ENCODE results near the gene MEIKIN.

The MEIKIN gene, protein sequence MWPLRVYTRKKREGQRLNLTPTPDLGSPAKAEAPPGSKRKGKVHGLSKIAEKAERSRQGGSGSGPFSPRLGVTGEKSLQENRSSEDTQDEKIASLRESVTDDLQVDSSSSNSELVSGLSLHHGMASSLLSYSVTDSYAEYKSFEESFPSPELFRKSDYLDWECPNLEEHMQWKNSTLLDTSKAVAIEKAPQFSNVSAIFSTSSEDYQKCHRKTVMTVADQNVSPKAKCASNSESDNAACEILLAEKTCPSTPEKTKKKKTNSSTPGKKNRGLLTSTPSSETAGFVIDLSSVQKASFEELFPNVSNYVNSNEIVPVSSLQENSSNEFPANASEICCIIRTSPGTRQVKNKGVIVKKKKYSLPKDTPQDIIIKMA

GRCh38 chr5:131945551-131946168 is at the start of gene MEIKIN:
MEIKIN (minus strand) TSS chr5:131945663; CDS start chr5:131945505, 158 bp downstream.
- no peak for DNase-seq

- DNase-seq = no peak
Observed at GRCh38 chr5:131994533-131995226, 49.2 kb upstream of the MEIKIN start.

- no peak for DNase-seq
Observed at GRCh38 chr5:131994090-131994489, 48.6 kb upstream of the MEIKIN start.

DNA sequence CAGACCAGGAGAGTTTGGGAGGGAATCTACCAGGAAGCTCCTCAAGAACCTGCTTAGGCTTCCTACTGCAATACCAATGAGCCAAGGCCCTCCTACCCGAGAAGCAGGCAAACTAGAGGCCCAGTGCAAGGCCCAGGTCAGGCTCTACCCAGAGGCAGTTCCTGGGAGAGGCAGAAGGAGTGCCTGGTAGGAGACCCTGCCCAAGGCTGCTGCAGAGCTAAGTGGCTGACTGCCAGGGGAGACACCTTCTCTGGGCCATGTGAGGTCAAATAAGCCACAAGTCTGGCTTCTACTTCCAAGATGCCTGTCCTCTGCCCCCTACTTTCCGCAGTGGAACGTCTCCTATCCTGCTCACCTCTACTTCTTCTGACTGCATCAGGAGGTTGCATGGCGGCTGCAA is 48.2 kb upstream of the MEIKIN start:
- DNase-seq = no peak

DNA sequence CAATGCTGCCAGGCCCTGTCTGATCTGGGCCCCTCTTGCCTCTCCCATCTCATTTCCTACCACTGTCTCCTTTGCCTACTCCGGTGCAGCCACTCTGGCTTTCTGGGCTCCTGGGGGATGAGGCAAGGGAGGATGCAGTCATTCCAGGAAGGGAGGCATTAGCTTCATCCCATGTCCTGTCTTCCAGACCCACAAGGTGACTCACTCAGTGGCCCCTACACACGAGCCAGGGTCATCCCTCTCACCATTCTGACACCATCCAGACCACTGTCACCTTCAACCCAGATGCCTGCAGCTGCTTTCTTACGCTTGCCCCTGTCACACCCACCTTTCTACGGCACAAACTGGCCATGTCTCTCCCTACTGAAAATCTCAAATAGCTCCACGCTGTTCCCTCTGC is 46.9 kb upstream of the MEIKIN start:
- no peak for DNase-seq

GRCh38 chr5:131991593-131992324 is 46.3 kb upstream of the MEIKIN start:
- DNase-seq = no peak

DNA sequence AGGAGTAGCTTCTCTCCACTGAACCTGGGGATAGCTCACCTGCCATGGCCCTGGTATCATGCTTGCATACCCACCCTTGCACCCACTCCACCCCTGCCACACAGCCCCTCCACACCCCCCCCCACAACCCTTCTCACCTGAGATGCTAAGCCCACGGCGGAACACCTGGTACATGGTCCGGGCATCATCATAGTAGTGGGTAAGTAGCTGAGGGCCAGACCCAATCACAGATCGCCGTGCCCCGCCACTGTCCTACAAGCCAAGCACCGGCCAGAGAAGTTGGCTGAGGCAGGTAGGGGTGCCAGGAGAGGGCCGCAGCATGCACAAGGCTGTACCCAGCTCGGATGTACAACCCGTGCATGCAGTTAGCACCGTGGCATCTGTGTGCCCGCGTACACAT is 45.3 kb upstream of the MEIKIN start:
- no peak for DNase-seq

GRCh38 chr5:131988601-131989000 is 43.1 kb upstream of the MEIKIN start:
- no peak for DNase-seq

DNA sequence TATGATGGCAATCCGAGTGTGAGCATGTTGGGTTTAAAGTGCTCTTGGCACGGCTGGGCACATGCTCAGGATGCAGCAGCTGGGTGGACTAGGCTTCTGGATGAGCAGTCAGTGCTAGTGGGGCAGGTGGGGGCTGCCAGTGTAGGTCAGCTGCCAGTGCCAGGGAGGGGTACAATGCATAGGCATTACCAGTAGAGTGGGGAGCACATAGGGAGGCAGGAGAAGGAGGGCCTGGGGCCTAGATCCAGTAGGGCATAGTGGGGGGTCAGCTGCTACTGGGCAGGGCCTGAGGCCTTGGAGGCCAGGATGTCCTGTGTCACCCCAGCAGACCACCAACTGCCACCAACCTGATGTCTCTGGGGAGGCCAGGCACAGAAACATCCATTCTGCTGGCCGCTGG is 41.8 kb upstream of the MEIKIN start:
- DNase-seq = no peak

DNA sequence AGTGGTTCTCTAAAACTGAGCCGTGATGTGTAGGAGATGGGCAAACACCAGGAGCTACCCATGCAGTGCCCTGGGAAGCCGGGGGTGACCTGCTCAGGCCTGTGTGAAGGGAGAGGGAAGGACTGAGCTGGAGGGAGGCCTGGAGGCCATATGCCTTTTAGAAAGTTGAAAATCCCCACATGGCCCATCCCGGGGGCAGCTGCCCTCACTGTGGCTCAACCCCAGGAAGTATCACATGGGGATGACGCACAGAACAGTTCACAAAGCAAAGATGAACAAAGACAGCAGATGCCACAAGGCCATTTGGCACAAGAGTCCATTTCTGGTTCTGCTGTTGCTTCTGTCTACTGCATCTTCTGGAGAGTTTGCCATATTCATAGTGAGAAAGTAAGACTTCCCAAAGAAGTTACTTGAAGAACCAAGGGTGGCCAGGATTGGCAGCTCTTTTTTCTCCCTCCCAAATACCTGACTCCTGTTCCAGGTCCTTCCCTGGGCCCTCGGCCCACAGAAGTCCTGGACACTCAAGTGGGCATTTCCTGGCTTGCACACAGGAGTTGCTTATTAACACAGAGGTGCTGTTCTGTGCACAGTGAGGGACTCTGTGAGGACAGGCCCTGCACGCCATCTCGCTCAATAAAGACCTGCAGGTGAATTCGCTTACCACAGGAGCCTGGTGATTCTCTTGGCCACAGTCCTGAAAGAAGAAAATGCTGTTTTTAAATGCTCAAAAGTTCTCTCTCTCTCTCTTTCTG is 40.9 kb upstream of the MEIKIN start:
- no peak for DNase-seq

- DNase-seq = no peak
Observed at GRCh38 chr5:131984956-131985665, 39.6 kb upstream of the MEIKIN start.

DNA sequence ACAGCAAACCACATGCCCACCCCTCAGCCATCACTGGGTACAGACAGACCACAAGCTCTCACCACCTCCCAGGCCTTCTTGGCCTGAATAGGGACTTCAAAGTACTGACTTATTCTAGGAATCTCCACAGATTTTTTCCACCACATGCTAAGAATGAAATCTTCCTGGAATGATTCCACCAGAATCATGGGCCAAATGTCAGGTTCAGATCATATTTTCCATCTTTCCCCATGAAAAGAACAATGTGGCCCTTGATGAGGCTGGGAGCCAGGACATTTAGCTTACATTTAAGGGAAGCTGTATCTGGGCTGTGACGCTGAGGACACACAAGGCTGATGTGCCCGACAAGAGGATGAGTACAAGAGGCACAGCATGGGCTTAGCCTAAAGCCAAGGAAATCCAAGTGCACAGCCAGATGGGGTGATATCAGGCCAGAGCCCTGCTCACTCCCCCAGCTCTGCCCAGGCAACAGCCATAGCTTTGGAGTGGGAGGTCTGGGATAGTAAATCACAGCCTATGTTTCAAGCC is 37.8 kb upstream of the MEIKIN start:
- DNase-seq = no peak

GRCh38 chr5:131981516-131981915 is 36.1 kb upstream of the MEIKIN start:
- no peak for DNase-seq

DNA sequence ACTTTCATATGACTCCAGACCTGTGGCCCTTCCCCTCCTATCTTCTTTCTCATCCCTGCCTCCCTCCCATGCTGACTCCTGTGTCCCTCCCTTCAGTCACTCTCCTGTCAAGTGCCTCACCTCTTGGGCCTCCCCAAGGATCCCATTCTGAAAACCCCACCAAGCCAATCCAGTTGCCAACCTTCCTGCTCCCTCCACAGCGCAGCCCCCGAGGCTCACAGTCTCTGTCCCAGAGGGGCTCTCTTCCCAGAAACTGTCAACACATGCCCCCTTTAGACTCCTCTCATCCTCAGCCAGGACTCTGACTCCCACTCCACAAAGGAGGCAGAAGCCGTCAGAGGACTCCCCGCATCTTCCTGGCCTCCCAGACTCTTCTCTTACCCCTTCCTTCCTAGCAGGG is 35.2 kb upstream of the MEIKIN start:
- no peak for DNase-seq

DNA sequence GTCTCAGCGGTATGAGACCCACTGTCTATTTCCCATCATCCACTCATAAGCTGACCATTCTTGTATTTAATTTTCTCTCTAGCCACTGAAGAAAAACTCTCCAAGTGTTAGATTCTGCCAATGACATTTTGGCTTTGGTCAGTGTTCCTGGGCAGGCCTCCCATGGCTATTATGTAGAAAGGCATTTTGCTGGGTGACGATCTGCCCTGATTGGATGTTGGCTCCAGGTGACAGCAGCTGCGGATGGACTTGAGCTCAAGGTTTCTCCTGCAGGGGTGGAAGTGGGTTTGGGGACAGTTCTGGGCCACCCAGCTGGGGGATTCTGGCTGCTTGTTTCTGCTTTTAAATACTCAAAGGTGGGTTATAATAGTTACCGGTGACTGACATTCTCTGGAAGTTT is 34.4 kb upstream of the MEIKIN start:
- no peak for DNase-seq

GRCh38 chr5:131977212-131977604 is 31.7 kb upstream of the MEIKIN start:
- no peak for DNase-seq

- DNase-seq = no peak
Observed at GRCh38 chr5:131976414-131977211, 31.1 kb upstream of the MEIKIN start.

GRCh38 chr5:131974956-131975726 is 29.7 kb upstream of the MEIKIN start:
- peak; percentile 52 for DNase-seq

DNA sequence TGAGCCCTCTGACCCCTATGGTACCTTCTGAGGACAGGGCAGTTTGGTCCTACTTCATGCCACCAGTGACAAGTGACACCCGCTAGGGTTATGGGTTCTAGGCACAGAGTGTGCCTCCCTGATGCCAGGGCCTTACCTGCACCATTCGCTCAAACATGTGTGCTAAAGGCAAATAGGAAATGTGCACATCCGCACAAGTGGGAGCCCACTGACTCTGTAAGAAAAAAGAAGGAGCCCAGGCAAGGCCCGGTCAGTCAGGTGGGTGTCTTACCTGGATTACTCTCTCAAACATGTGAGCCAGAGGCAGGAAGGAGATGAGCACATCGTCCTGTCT is 29.1 kb upstream of the MEIKIN start:
- DNase-seq = no peak

GRCh38 chr5:131974016-131974415 is 28.6 kb upstream of the MEIKIN start:
- no peak for DNase-seq
